ENCODE data around the gene HSF2. TPM values are rescaled to one million over a fixed set of nuclear protein-coding genes. Genes with fewer than 3 reads are reported as not detected.

The HSF2 gene
- total and polyA plus RNA-seq, 2 of the 13 experiments (the other 11 are each of a cell fraction or from before 2014, with no cell fraction given), result 24.8 to 26.4 TPM

- TF ChIP-seq BATF2 (CRISPR knock-in tag; IDR thresholded peaks at IDR 0.05) (peak; percentile 90), ELF3 (CRISPR knock-in tag; IDR thresholded peaks at IDR 0.05) (no peak; the same call in 1 of the 2 replicates), TFAP4 (IDR thresholded peaks at IDR 0.05; ENCODE audit: borderline replicate concordance, low read depth) (peak; percentile 31; the same call in 1 of the 2 replicates), IRF2 (CRISPR knock-in tag; IDR thresholded peaks at IDR 0.05) (peak; percentile 70; the same call in 1 of the 2 replicates), GRHL1 (CRISPR knock-in tag; conservative IDR thresholded peaks at IDR 0.05) (no peak), ZNF782 (CRISPR knock-in tag; IDR thresholded peaks at IDR 0.05; ENCODE audit: borderline replicate concordance) (peak; percentile 67; the same call in 1 of the 2 replicates), RXRA (CRISPR knock-in tag; IDR thresholded peaks at IDR 0.05) (no peak; the same call in none of the 2 replicates), MAF1 (CRISPR knock-in tag; IDR thresholded peaks at IDR 0.05; ENCODE audit: borderline replicate concordance) (no peak), ZNF652 (CRISPR knock-in tag; IDR thresholded peaks at IDR 0.05; ENCODE audit: borderline replicate concordance, low read depth) (no peak), FOXO4 (CRISPR knock-in tag; conservative IDR thresholded peaks at IDR 0.05) (no peak), REL (CRISPR knock-in tag; conservative IDR thresholded peaks at IDR 0.05) (0 out of 2 replicates have a peak, but pooled peaks have one; percentile 37), ARID4A (CRISPR knock-in tag; IDR thresholded peaks at IDR 0.05; ENCODE audit: borderline replicate concordance) (peak; percentile 87), MXD4 (CRISPR knock-in tag; IDR thresholded peaks at IDR 0.05) (no peak), ZC3H4 (CRISPR knock-in tag; IDR thresholded peaks at IDR 0.05; ENCODE audit: borderline replicate concordance) (no peak), MAFF (IDR thresholded peaks at IDR 0.05; ENCODE audit: low read depth, low read length) (no peak)
These were observed at the start of gene HSF2 (continued) for GRCh38 chr6:122399348-122400120.
